OCI-LY1 (cell line): ENCODE data around the gene AGPAT2.

Source experiments
- H2AFZ ChIP-seq: fragments of 200-600 bp; sonication (generic), shearing (Covaris generic); 2 replicates; pipeline ENCODE4 v1.6.0; 2014; ENCODE audit warnings: antibody characterized with exemption, mild to moderate bottlenecking, low read length
- H3F3A ChIP-seq: fragments of 200-600 bp; sonication (generic), shearing (Covaris generic); 2 replicates; pipeline ENCODE4 v1.6.0; 2014; ENCODE audit warnings: mild to moderate bottlenecking, antibody characterized with exemption, low read length, moderate library complexity; ENCODE audit not compliant: insufficient read depth
- H3K27ac ChIP-seq: fragments of 200-600 bp; sonication (generic); 2 replicates; pipeline ENCODE4 v1.5.1; 2014; ENCODE audit warnings: low read length, mixed run types, mild to moderate bottlenecking, low read depth; ENCODE audit not compliant: poor library complexity, severe bottlenecking
- H3K27me3 ChIP-seq: fragments of 200-600 bp; sonication (generic); 2 replicates; pipeline ENCODE4 v1.6.0; 2014; ENCODE audit warnings: antibody characterized with exemption, mild to moderate bottlenecking, low read length, moderate library complexity; ENCODE audit not compliant: insufficient read depth
- H3K36me3 ChIP-seq: fragments of 200-600 bp; sonication (generic); 2 replicates; pipeline ENCODE4 v1.6.1; 2014; ENCODE audit warnings: mild to moderate bottlenecking, antibody characterized with exemption, low read length, moderate library complexity, mixed read lengths; ENCODE audit not compliant: insufficient read depth
- H3K4me1 ChIP-seq: fragments of 200-600 bp; sonication (generic); 2 replicates; pipeline ENCODE4 v1.5.1; 2014; ENCODE audit warnings: mild to moderate bottlenecking, low read length, moderate library complexity; ENCODE audit not compliant: insufficient read depth, severe bottlenecking
- H3K4me2 ChIP-seq: fragments of 200-600 bp; sonication (generic), shearing (Covaris generic); 2 replicates; pipeline ENCODE4 v1.6.1; 2014; ENCODE audit warnings: low read length
- H3K4me3 ChIP-seq: fragments of 200-600 bp; sonication (generic); 2 replicates; pipeline ENCODE4 v1.5.1; 2014; ENCODE audit warnings: low read length, low read depth, mild to moderate bottlenecking, mixed read lengths; ENCODE audit not compliant: poor library complexity, severe bottlenecking
- H3K79me2 ChIP-seq: fragments of 200-600 bp; shearing (Covaris generic); 2 replicates; pipeline ENCODE4 v1.6.1; 2016; ENCODE audit warnings: mixed run types, low read length, mixed read lengths; ENCODE audit not compliant: insufficient read depth
- H3K9ac ChIP-seq: fragments of 200-600 bp; sonication (generic), shearing (Covaris generic); 2 replicates; pipeline ENCODE4 v1.6.1; 2014; ENCODE audit warnings: mild to moderate bottlenecking, low read length, mixed read lengths
- H3K9me2 ChIP-seq: fragments of 200-600 bp; sonication (generic), shearing (Covaris generic); 2 replicates; pipeline ENCODE4 v1.6.1; 2014; ENCODE audit warnings: low read depth, mild to moderate bottlenecking, low read length, mixed read lengths
- H3K9me3 ChIP-seq: fragments of 200-600 bp; shearing (Covaris generic); 2 replicates; pipeline ENCODE4 v1.6.1; 2014; ENCODE audit warnings: low read length, mixed read lengths
- H4K20me1 ChIP-seq: fragments of 200-600 bp; sonication (generic), shearing (Covaris generic); 2 replicates; pipeline ENCODE4 v1.6.0; 2016; ENCODE audit warnings: mild to moderate bottlenecking, low read length; ENCODE audit not compliant: insufficient read depth
- CTCF ChIP-seq: fragments of 200-600 bp; sonication (generic), shearing (Covaris generic); IDR thresholded peaks from 2 replicates; pipeline ENCODE4 v1.5.1; 2017; ENCODE audit warnings: mild to moderate bottlenecking, antibody characterized with exemption, low read length, moderate library complexity, mixed read lengths
- EZH2 ChIP-seq: fragments of 200-600 bp; sonication (generic), shearing (Covaris generic); IDR thresholded peaks from 2 replicates; pipeline ENCODE4 v1.8.0; 2017; ENCODE audit warnings: borderline replicate concordance, mixed run types, mild to moderate bottlenecking, antibody characterized with exemption, low read length, moderate library complexity, mixed read lengths

Gene AGPAT2

GRCh38 chr9:136694163-136694871 is 7.1 kb upstream of the AGPAT2 start:
- Histone ChIP-seq H3K9ac (no peak overlapping the region), H2AFZ (no peak overlapping the region), H3K4me2 (no peak overlapping the region), H4K20me1 (no peaks in the 10 kb centered on the region), H3K79me2 (no peaks in the 10 kb centered on the region), H3K9me3 (no peaks in the 10 kb centered on the region), H3F3A (no peaks in the 10 kb centered on the region), H3K4me3 (no peak overlapping the region), H3K27ac (no peak overlapping the region), H3K9me2 (no peaks in the 10 kb centered on the region), H3K36me3 (no peaks in the 10 kb centered on the region), H3K27me3 (peaks cover 18% of the 10 kb centered on the region; the same call in 1 of the 2 replicates), H3K4me1 (peaks cover 13% of the 10 kb centered on the region)
- no peak for TF ChIP-seq EZH2
- peak; percentile 34 for TF ChIP-seq CTCF

GRCh38 chr9:136693490-136694162 is 6.4 kb upstream of the AGPAT2 start:
- TF ChIP-seq EZH2: no peak
- TF ChIP-seq CTCF: no peak
- Histone ChIP-seq H2AFZ (no peak overlapping the region), H3K36me3 (no peaks in the 10 kb centered on the region), H3K4me2 (no peak overlapping the region), H3K4me1 (peaks cover 13% of the 10 kb centered on the region), H3K9me2 (no peaks in the 10 kb centered on the region), H3F3A (no peaks in the 10 kb centered on the region), H4K20me1 (no peaks in the 10 kb centered on the region), H3K27ac (no peak overlapping the region), H3K9ac (no peak overlapping the region), H3K9me3 (no peaks in the 10 kb centered on the region), H3K27me3 (peaks cover 18% of the 10 kb centered on the region; the same call in 1 of the 2 replicates), H3K4me3 (no peak overlapping the region), H3K79me2 (no peaks in the 10 kb centered on the region)

GRCh38 chr9:136693135-136693489 is 5.9 kb upstream of the AGPAT2 start:
- Histone ChIP-seq H3K4me1 (peaks cover 13% of the 10 kb centered on the region), H3K4me3 (no peak overlapping the region), H3K9ac (no peak overlapping the region), H3F3A (no peaks in the 10 kb centered on the region), H3K36me3 (no peaks in the 10 kb centered on the region), H4K20me1 (no peaks in the 10 kb centered on the region), H3K9me3 (no peaks in the 10 kb centered on the region), H3K27ac (no peak overlapping the region), H2AFZ (no peak overlapping the region), H3K79me2 (no peaks in the 10 kb centered on the region), H3K4me2 (no peak overlapping the region), H3K9me2 (no peaks in the 10 kb centered on the region), H3K27me3 (peaks cover 22% of the 10 kb centered on the region; the same call in 1 of the 2 replicates)
- TF ChIP-seq CTCF (no peak), EZH2 (no peak)
